ENCODE measurements around the gene FNIP1. TPM values are rescaled to one million over a fixed set of nuclear protein-coding genes. Genes with fewer than 3 reads are reported as not detected.

FNIP1 gene
- polyA plus RNA-seq, 1 of the 3 experiments (the other 2 are of a cell fraction) = 2.4 TPM

- Histone ChIP-seq H3K9me3 (no peaks in the 10 kb centered on the region), H3K9ac (no peak overlapping the region), H3K27me3 (ENCODE audit: insufficient read depth) (no peaks in the 10 kb centered on the region), H2AFZ (ENCODE audit: low read depth) (no peak overlapping the region), H3K79me2 (ENCODE audit: insufficient read depth) (peaks cover 100% of the 10 kb centered on the region), H3K4me3 (ENCODE audit: low read depth in 2 of 2, low read length in 1 of 2) (no peak overlapping the region), H3K4me2 (no peak overlapping the region), H3K9me2 (no peaks in the 10 kb centered on the region), H3K27ac (ENCODE audit: low read depth in 2 of 2, low read length in 1 of 2) (no peak overlapping the region), H3K4me1 (ENCODE audit: control insufficient read depth in 1 of 2, insufficient read depth in 2 of 2, low read depth in 1 of 2, low read length in 1 of 2) (peaks cover 0 to 8% of the 10 kb centered on the region in 2 experiments; a peak in 1 of 4 replicates), H3F3A (replicated peaks; ENCODE audit: insufficient read depth) (peaks cover 3% of the 10 kb centered on the region), H3K36me3 (replicated peaks in 1 of 2; ENCODE audit: control insufficient read depth in 1 of 2, insufficient read depth in 2 of 2, low read length in 1 of 2) (peaks cover 0 to 2% of the 10 kb centered on the region in 2 experiments), H4K20me1 (ENCODE audit: insufficient read depth) (peaks cover 63% of the 10 kb centered on the region)
- ChIA-PET CTCF (no interaction called here), POLR2A (no interaction called here)
- no peak for TF ChIP-seq GATA2 (CRISPR knock-in tag; IDR thresholded peaks at IDR 0.05)
- no peak for TF ChIP-seq SMC3 (IDR thresholded peaks at IDR 0.05; ENCODE audit: low read depth, low read length)
- TF ChIP-seq MXI1 (IDR thresholded peaks at IDR 0.05; ENCODE audit: low read depth, low read length) = no peak
- no peak for TF ChIP-seq IRF3 (IDR thresholded peaks at IDR 0.05; ENCODE audit: low read depth, low read length)
- TF ChIP-seq JUND (IDR thresholded peaks at IDR 0.05) = no peak
- TF ChIP-seq POLR2AphosphoS5 (IDR thresholded peaks at IDR 0.05; ENCODE audit: low read depth, low read length) = no peak
- TF ChIP-seq, protein P1, sequence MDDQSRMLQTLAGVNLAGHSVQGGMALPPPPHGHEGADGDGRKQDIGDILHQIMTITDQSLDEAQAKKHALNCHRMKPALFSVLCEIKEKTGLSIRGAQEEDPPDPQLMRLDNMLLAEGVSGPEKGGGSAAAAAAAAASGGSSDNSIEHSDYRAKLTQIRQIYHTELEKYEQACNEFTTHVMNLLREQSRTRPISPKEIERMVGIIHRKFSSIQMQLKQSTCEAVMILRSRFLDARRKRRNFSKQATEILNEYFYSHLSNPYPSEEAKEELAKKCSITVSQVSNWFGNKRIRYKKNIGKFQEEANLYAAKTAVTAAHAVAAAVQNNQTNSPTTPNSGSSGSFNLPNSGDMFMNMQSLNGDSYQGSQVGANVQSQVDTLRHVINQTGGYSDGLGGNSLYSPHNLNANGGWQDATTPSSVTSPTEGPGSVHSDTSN (IDR thresholded peaks at IDR 0.05) = no peak
- no peak for TF ChIP-seq TAF1 (IDR thresholded peaks at IDR 0.05; ENCODE audit: borderline replicate concordance, low read depth, low read length)
- no peak for TF ChIP-seq REST (IDR thresholded peaks at IDR 0.05; ENCODE audit: low read depth, low read length)
- TF ChIP-seq RAD21 (IDR thresholded peaks at IDR 0.05; ENCODE audit: low read length) = no peak
- DNase-seq = no peak
- WGBS (ENCODE audit: low lambda C conversion rate) = 96% methylated on average over 2 of the region's 2 CpGs
These were observed 36.0 kb downstream of the FNIP1 start for GRCh38 chr5:131760793-131761192.

GRCh38 chr5:131759704-131760103 is 37.1 kb downstream of the FNIP1 start:
- H3K79me2 ChIP-seq (ENCODE audit: insufficient read depth) = peaks cover 100% of the 10 kb centered on the region
- peaks cover 3% of the 10 kb centered on the region for H3F3A ChIP-seq (replicated peaks; ENCODE audit: insufficient read depth)
- H3K4me3 ChIP-seq (ENCODE audit: low read depth in 2 of 2, low read length in 1 of 2) = no peak overlapping the region
- ChIA-PET POLR2A (no interaction called here), CTCF (no interaction called here)
- H3K4me2 ChIP-seq = no peak overlapping the region
- no peak for TF ChIP-seq SMC3 (IDR thresholded peaks at IDR 0.05; ENCODE audit: low read depth, low read length)
- no peak for TF ChIP-seq CHD2 (IDR thresholded peaks at IDR 0.05; ENCODE audit: low read length, partially characterized antibody)
- TF ChIP-seq, protein P1 (IDR thresholded peaks at IDR 0.05) = no peak
- TF ChIP-seq FOXM1 (IDR thresholded peaks at IDR 0.05; ENCODE audit: low read depth) = no peak
- no peak for TF ChIP-seq RFX5 (IDR thresholded peaks at IDR 0.05; ENCODE audit: low read length)
- no peak for TF ChIP-seq ELF1 (IDR thresholded peaks at IDR 0.05)
- peaks cover 0 to 2% of the 10 kb centered on the region in 2 experiments for H3K36me3 ChIP-seq (replicated peaks in 1 of 2; ENCODE audit: control insufficient read depth in 1 of 2, insufficient read depth in 2 of 2, low read length in 1 of 2)
- DNase-seq = no peak
- H3K27ac ChIP-seq (ENCODE audit: low read depth in 2 of 2, low read length in 1 of 2) = no peak overlapping the region
- peaks cover 63% of the 10 kb centered on the region for H4K20me1 ChIP-seq (ENCODE audit: insufficient read depth)
- H3K9me3 ChIP-seq = no peaks in the 10 kb centered on the region
- 100% methylated on average over 1 of the region's 1 CpG for WGBS (ENCODE audit: low lambda C conversion rate)
- no peaks in the 10 kb centered on the region for H3K27me3 ChIP-seq (ENCODE audit: insufficient read depth)
- no peak overlapping the region for H2AFZ ChIP-seq (ENCODE audit: low read depth)
- H3K9me2 ChIP-seq = no peaks in the 10 kb centered on the region
- H3K4me1 ChIP-seq (ENCODE audit: control insufficient read depth in 1 of 2, insufficient read depth in 2 of 2, low read depth in 1 of 2, low read length in 1 of 2) = peaks cover 0 to 8% of the 10 kb centered on the region in 2 experiments; a peak in 1 of 4 replicates
- no peak overlapping the region for H3K9ac ChIP-seq
